RWPE2 (cell line): ENCODE data around the gene SLC22A5.

Experiments used
- ATAC-seq: fragments of 200-7000 bp; cut with Tn5 transposase; 3 replicates; pipeline ENCODE4 v1.9.1; 2021; ENCODE audit warnings: low read depth
- DNase-seq: peaks from one replicate; pipeline ENCODE4 v3.0.0-alpha.2; 2020; ENCODE audit warnings: low spot score
- H3K27ac ChIP-seq: fragments of 450-650 bp; 2 replicates; pipeline ENCODE4 v1.5.1; 2017; ENCODE audit warnings: mild to moderate bottlenecking; ENCODE audit not compliant: poor library complexity, severe bottlenecking
- H3K27me3 ChIP-seq: fragments of 250-450 bp; sonication (Bioruptor Pico); 2 replicates; pipeline ENCODE4 v1.5.1; 2021; ENCODE audit warnings: mild to moderate bottlenecking, moderate library complexity; ENCODE audit not compliant: insufficient read depth, poor library complexity, severe bottlenecking
- H3K36me3 ChIP-seq: fragments of 250-450 bp; sonication (Bioruptor Pico); 2 replicates; pipeline ENCODE4 v1.5.1; 2020; ENCODE audit warnings: low read depth, mild to moderate bottlenecking, moderate library complexity
- H3K4me1 ChIP-seq: fragments of 250-450 bp; sonication (Bioruptor Pico); 2 replicates; pipeline ENCODE4 v1.5.1; 2021; ENCODE audit warnings: mild to moderate bottlenecking, moderate library complexity; ENCODE audit not compliant: insufficient read depth, poor library complexity, severe bottlenecking
- H3K4me3 ChIP-seq: fragments of 250-450 bp; sonication (Bioruptor Pico); 2 replicates; pipeline ENCODE4 v1.5.1; 2021; ENCODE audit warnings: mild to moderate bottlenecking, moderate library complexity; ENCODE audit not compliant: severe bottlenecking
- H3K9me3 ChIP-seq: fragments of 250-450 bp; sonication (Bioruptor Pico); 2 replicates; pipeline ENCODE4 v1.5.1; 2021; ENCODE audit warnings: mild to moderate bottlenecking, moderate library complexity; ENCODE audit not compliant: severe bottlenecking
- TF ChIP-seq, protein P1 (sequence below): fragments of 450-650 bp; IDR thresholded peaks from one replicate; pipeline ENCODE4 v1.5.1; 2017; ENCODE audit warnings: mild to moderate bottlenecking, moderate library complexity; ENCODE audit not compliant: poor library complexity, severe bottlenecking

SLC22A5 gene

DNA sequence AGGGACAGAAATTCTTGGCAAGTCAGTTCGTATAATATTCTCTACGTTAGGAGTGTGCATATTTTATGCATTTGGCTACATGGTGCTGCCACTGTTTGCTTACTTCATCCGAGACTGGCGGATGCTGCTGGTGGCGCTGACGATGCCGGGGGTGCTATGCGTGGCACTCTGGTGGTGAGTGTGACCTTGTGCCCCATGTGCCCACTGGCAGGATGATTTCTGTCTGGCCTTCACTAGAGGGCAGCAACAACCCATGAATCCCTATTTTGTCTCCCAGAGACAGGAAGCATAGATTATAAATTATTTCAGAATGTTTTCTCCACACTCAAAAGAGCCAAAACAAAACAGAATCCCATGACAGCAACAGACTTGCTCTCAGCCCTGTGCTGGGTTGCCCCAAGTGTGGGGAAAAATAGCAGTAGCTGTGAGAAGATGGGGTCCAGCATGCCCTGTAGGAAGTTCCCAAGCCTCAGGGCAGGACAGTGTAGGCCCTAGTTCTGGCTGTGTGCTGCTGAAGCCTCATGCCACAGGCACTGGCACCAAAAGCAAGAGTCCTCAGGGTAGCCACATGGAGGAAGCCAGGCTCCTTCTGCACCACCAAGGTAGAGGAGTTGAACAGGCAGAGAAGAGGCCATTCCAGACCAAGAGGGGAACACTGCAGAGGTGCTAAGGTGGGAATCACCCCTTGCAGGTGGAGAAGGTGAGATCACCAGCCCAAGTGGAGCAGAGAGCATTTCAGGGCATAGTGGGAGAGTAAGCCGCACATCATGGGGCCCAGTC is 16.0 kb downstream of the SLC22A5 start:
- DNase-seq (no peak), ATAC-seq (no peak)
- Histone ChIP-seq H3K4me1 (peaks cover 44% of the 10 kb centered on the region), H3K27me3 (no peaks in the 10 kb centered on the region), H3K9me3 (no peaks in the 10 kb centered on the region), H3K4me3 (no peak overlapping the region), H3K27ac (peak overlapping the region; percentile 93), H3K36me3 (peaks cover 18% of the 10 kb centered on the region; the same call in 1 of the 2 replicates)
- TF ChIP-seq, protein P1, sequence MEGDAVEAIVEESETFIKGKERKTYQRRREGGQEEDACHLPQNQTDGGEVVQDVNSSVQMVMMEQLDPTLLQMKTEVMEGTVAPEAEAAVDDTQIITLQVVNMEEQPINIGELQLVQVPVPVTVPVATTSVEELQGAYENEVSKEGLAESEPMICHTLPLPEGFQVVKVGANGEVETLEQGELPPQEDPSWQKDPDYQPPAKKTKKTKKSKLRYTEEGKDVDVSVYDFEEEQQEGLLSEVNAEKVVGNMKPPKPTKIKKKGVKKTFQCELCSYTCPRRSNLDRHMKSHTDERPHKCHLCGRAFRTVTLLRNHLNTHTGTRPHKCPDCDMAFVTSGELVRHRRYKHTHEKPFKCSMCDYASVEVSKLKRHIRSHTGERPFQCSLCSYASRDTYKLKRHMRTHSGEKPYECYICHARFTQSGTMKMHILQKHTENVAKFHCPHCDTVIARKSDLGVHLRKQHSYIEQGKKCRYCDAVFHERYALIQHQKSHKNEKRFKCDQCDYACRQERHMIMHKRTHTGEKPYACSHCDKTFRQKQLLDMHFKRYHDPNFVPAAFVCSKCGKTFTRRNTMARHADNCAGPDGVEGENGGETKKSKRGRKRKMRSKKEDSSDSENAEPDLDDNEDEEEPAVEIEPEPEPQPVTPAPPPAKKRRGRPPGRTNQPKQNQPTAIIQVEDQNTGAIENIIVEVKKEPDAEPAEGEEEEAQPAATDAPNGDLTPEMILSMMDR = peak; percentile 94

DNA sequence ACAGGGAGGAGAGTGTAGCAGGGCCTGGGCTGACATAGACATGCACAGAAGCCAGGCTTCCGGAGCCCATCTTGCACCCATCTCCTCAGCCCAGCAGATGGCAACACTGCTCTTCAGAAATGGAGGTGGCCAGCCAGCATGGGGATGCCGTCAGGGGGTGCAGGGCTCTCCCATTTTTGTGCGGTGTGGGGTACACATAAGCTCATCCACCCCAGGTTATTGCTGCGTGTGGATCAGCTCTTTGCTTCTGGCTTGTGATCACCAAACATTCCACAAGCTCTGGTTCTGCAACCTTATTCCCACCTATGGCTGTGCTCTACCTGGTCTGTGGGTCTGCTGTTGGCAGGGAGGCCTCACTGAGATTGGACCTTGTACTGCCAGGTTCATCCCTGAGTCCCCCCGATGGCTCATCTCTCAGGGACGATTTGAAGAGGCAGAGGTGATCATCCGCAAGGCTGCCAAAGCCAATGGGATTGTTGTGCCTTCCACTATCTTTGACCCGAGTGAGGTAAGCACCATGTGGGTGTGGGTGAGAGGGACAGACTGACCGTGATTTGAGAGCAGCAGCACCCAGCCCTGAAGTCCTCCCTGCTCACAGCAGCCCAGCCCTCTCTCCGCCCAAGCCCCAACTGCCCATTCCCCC is 17.3 kb downstream of the SLC22A5 start:
- DNase-seq = peak; percentile 73

DNA sequence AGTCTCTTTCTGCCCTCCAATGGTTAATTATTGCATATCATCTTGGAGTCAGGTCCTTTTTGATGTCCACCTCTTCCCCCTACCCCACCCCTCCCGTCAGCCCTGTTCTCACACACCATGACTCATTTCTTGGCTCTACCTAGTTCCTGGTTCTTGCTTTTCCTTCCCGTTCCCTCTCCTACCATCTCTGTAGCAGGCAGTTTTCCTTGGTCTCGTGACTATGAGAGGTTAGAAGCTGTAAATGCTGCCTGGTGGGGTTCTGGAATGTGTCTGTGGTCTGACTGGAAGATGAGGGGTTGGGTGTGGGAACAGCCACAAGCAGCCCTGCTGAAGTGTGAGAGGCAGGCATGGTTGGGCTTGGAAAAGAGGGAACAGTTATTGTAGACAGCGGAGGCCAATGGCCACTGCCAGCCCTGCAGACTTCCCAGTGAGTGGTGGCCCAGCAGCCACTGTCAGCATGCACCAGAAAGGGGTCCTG is 18.2 kb downstream of the SLC22A5 start:
- Histone ChIP-seq H3K9me3 (no peaks in the 10 kb centered on the region), H3K4me3 (no peak overlapping the region), H3K4me1 (peaks cover 35% of the 10 kb centered on the region), H3K36me3 (peaks cover 30% of the 10 kb centered on the region), H3K27ac (peak overlapping the region; percentile 93), H3K27me3 (no peaks in the 10 kb centered on the region)
- TF ChIP-seq, protein P1 = no peak
- ATAC-seq (peak; percentile 59), DNase-seq (peak; percentile 90)

More for the DNA sequence above, 17.3 kb downstream of the SLC22A5 start:
- H3K4me3 ChIP-seq = no peak overlapping the region
- no peaks in the 10 kb centered on the region for H3K9me3 ChIP-seq
- H3K27ac ChIP-seq = peak overlapping the region; percentile 93
- no peaks in the 10 kb centered on the region for H3K27me3 ChIP-seq
- H3K4me1 ChIP-seq = peaks cover 35% of the 10 kb centered on the region
- ATAC-seq = peak; percentile 33
- TF ChIP-seq, protein P1 = peak; percentile 91
- peaks cover 26% of the 10 kb centered on the region for H3K36me3 ChIP-seq

DNA sequence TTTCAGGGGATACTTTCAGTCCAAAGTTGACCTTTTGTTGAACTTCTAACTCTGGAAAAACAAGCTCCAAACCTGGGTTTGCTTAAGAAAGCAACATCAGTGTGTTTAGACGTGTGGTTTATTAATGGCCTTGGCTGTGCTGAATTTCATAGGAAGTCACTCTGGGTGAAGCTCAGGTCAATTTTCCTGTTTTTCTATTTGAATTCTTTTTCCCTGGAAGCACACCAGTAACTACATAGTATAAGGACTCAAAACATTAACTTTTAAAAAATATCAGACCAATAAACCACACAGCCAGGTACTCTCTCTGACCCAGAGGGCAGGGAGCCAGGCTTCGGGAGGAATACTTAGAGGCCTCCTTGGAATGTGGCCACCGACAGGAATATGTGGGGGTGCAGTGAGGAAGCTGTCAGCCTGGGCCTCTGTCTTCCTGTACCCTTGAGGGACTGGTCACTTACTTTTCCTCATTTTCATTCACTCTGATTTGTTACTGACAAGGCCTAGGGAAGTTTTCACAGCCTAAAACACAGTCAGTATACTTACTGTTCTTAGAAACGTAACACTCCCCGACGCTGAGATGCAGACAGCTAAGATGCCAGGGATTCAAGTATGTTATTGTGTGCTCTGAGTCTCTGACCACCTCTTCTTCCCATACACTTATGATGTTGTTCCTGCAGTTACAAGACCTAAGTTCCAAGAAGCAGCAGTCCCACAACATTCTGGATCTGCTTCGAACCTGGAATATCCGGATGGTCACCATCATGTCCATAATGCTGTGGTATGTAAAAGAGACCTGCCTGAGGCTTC is 18.9 kb downstream of the SLC22A5 start:
- TF ChIP-seq, protein P1 = no peak
- peaks cover 34% of the 10 kb centered on the region for H3K36me3 ChIP-seq
- no peaks in the 10 kb centered on the region for H3K27me3 ChIP-seq
- peak overlapping the region; percentile 93 for H3K27ac ChIP-seq
- ATAC-seq = no peak
- no peak for DNase-seq
- H3K9me3 ChIP-seq = no peaks in the 10 kb centered on the region
- peaks cover 35% of the 10 kb centered on the region for H3K4me1 ChIP-seq
- no peak overlapping the region for H3K4me3 ChIP-seq
